HCT116 (cell line): ENCODE measurements around the gene MEAK7. TPM values are rescaled to one million over a fixed set of nuclear protein-coding genes. Genes with fewer than 3 reads are reported as not detected.

ENCODE experiments used
- ATAC-seq: fragments of 200-7000 bp; cut with Tn5 transposase; 2 replicates; pipeline ENCODE4 v1.9.1; 2020; ENCODE audit warnings: mild to moderate bottlenecking, moderate library complexity
- BruUV-seq: library from RNA; stranded (reverse); fragments of 400-500 nt; replicated peaks from 2 replicates; lab custom pipeline; 2021; lab: Mats Ljungman, UMichigan
- CTCF ChIA-PET: fragments of 300-600 bp; sonication (Branson Sonifier 250); formaldehyde crosslinking; loops from one replicate; lab custom pipeline; 2021; ENCODE audit warnings: antibody characterized with exemption; lab: Charles Lee
- POLR2A ChIA-PET: fragments of 300-600, 350-600 bp; sonication (Branson Sonifier 250); formaldehyde crosslinking; loops from one replicate; lab custom pipeline; 2021; ENCODE audit warnings: antibody characterized with exemption; lab: Charles Lee
- RAD21 ChIA-PET, 2 experiments: fragments of 300-600 bp; sonication (Branson Sonifier 250); formaldehyde crosslinking; loops; one replicate each; lab custom pipeline; 2023; ENCODE audit warnings: low total read pairs in 2 of 2; ENCODE audit not compliant: uncharacterized antibody in 2 of 2, unreplicated experiment in 2 of 2, low non-redundant PET in 1 of 2; lab: Charles Lee
- DNase-seq: peaks from one replicate; pipeline ENCODE4 v3.0.0-alpha.2; 2010; ENCODE audit warnings: low read depth, low spot score
- H2AFZ ChIP-seq: fragments of 200-600 bp; shearing (Covaris generic), sonication (generic); 2 replicates; pipeline ENCODE4 v1.6.1; 2017; ENCODE audit warnings: low read depth, mixed run types, mixed read lengths, antibody characterized with exemption, low read length; ENCODE audit not compliant: poor library complexity, severe bottlenecking
- H3K27ac ChIP-seq: 2 replicates; pipeline ENCODE4 v1.5.1; 2012; ENCODE audit warnings: low read depth, low read length
- H3K27me3 ChIP-seq: fragments of 200-600 bp; sonication (generic); 2 replicates; pipeline ENCODE4 v1.6.1; 2016; ENCODE audit warnings: mixed run types, low read length, mixed read lengths; ENCODE audit not compliant: insufficient read depth
- H3K36me3 ChIP-seq, 2 experiments: fragments of 200-500 bp in 1 of 2; fragments of 200-600 bp in 1 of 2; sonication (Bioruptor generic) in 1 of 2; sonication (generic) in 1 of 2; 2 replicates each; pipeline versions ENCODE4 v1.5.1 to v1.6.1; 2014 to 2016; ENCODE audit warnings: low read length in 2 of 2, inconsistent platforms in 1 of 2, mixed read lengths in 1 of 2, mixed run types in 1 of 2; ENCODE audit not compliant: insufficient read depth in 2 of 2, control insufficient read depth in 1 of 2
- H3K4me1 ChIP-seq, 2 experiments: fragments of 200-600 bp in 1 of 2; sonication (generic) in 1 of 2; 2 replicates each; pipeline versions ENCODE4 v1.5.1 to v1.6.1; 2012 to 2017; ENCODE audit warnings: low read length in 2 of 2, inconsistent platforms in 1 of 2, mild to moderate bottlenecking in 1 of 2, mixed read lengths in 1 of 2, mixed run types in 1 of 2, moderate library complexity in 1 of 2; ENCODE audit not compliant: insufficient read depth in 2 of 2, control insufficient read depth in 1 of 2
- H3K4me2 ChIP-seq: fragments of 200-600 bp; sonication (generic); 2 replicates; pipeline ENCODE4 v1.6.1; 2017; ENCODE audit warnings: mixed run types, low read length, mixed read lengths
- H3K4me3 ChIP-seq, 2 experiments: fragments of 200-600 bp in 1 of 2; sonication (generic) in 1 of 2; replicated peaks in 1 of 2; 2 replicates each; pipeline ENCODE4 v1.5.1; 2011 to 2016; ENCODE audit warnings: low read length in 2 of 2, control low read depth in 1 of 2, low read depth in 1 of 2, mild to moderate bottlenecking in 1 of 2, mixed read lengths in 1 of 2, mixed run types in 1 of 2
- H3K79me2 ChIP-seq: fragments of 200-600 bp; sonication (generic); 2 replicates; pipeline ENCODE4 v1.6.1; 2017; ENCODE audit warnings: mild to moderate bottlenecking, mixed run types, low read length, moderate library complexity, mixed read lengths; ENCODE audit not compliant: insufficient read depth
- H3K9ac ChIP-seq: fragments of 200-600 bp; sonication (generic); 2 replicates; pipeline ENCODE4 v1.6.1; 2016; ENCODE audit warnings: low read length, mixed read lengths
- H3K9me2 ChIP-seq: fragments of 200-600 bp; sonication (generic), shearing (Covaris generic); 2 replicates; pipeline ENCODE4 v1.6.1; 2017; ENCODE audit warnings: mixed run types, mild to moderate bottlenecking, moderate library complexity; ENCODE audit not compliant: insufficient read depth
- H3K9me3 ChIP-seq, 2 experiments: fragments of 200-500 bp in 1 of 2; fragments of 200-600 bp in 1 of 2; sonication (Bioruptor generic) in 1 of 2; sonication (generic) in 1 of 2; 2 replicates each; pipeline ENCODE4 v1.6.1; 2014 to 2017; ENCODE audit warnings: low read length in 2 of 2, mixed read lengths in 2 of 2, inconsistent platforms in 1 of 2, low read depth in 1 of 2, mild to moderate bottlenecking in 1 of 2, mixed run types in 1 of 2, moderate library complexity in 1 of 2; ENCODE audit not compliant: control insufficient read depth in 1 of 2, insufficient read depth in 1 of 2
- H4K20me1 ChIP-seq: fragments of 200-600 bp; sonication (generic), shearing (Covaris generic); 2 replicates; pipeline ENCODE4 v1.6.1; 2017; ENCODE audit warnings: mixed run types, mild to moderate bottlenecking, moderate library complexity; ENCODE audit not compliant: insufficient read depth
- CBX3 ChIP-seq: IDR thresholded peaks from 2 replicates; pipeline ENCODE4 v1.6.1; 2012; ENCODE audit warnings: low read depth
- ELF1 ChIP-seq: IDR thresholded peaks from 2 replicates; pipeline ENCODE4 v1.6.1; 2012; ENCODE audit warnings: low read depth, borderline replicate concordance
- EZH2 ChIP-seq: fragments of 200-600 bp; sonication (generic); IDR thresholded peaks from 2 replicates; pipeline ENCODE4 v1.6.1; 2017; ENCODE audit warnings: antibody characterized with exemption, mixed run types
- MAX ChIP-seq: IDR thresholded peaks from 2 replicates; pipeline ENCODE4 v1.6.1; 2012
- RAD21 ChIP-seq: IDR thresholded peaks from 2 replicates; pipeline ENCODE4 v1.6.1; 2012; ENCODE audit warnings: low read depth, mild to moderate bottlenecking
- REST ChIP-seq: IDR thresholded peaks from 2 replicates; pipeline ENCODE4 v1.6.1; 2012; ENCODE audit warnings: low read depth
- SRF ChIP-seq: IDR thresholded peaks from 2 replicates; pipeline ENCODE4 v1.6.1; 2012; ENCODE audit warnings: low read depth
- TCF7L2 ChIP-seq: IDR thresholded peaks from 2 replicates; pipeline ENCODE4 v1.7.0; 2011; ENCODE audit warnings: borderline replicate concordance, inconsistent platforms; ENCODE audit not compliant: insufficient read depth, insufficient read length; ENCODE audit errors: extremely low read depth
- YY1 ChIP-seq: IDR thresholded peaks from 2 replicates; pipeline ENCODE4 v1.6.1; 2011; ENCODE audit warnings: low read length, low read depth, moderate library complexity, mild to moderate bottlenecking; ENCODE audit not compliant: insufficient replicate concordance; ENCODE audit errors: extremely low read depth
- ZBTB33 ChIP-seq: IDR thresholded peaks from 2 replicates; pipeline ENCODE4 v1.6.1; 2011; ENCODE audit warnings: mild to moderate bottlenecking, low read length, moderate library complexity; ENCODE audit not compliant: insufficient replicate concordance; ENCODE audit errors: extremely low read depth
- ZFX ChIP-seq: fragments of 450-650 bp; IDR thresholded peaks from 2 replicates; pipeline ENCODE4 v1.6.1; 2017
- ZNF274 ChIP-seq: fragments of 200-500 bp; sonication (Bioruptor generic); IDR thresholded peaks from 2 replicates; pipeline ENCODE4 v1.6.1; 2014; ENCODE audit warnings: mild to moderate bottlenecking, low read depth, low read length, inconsistent platforms
- intact Hi-C: fragments of 100-400 bp; cut with micrococcal nuclease; formaldehyde crosslinking; loops from 2 replicates; pipeline ENCODE4 v1.10.0; 2022
- total RNA-seq: library from RNA; stranded (reverse); gene quantifications from one replicate; pipeline ENCODE4 v1.2.1, GENCODE V29; 2021; ENCODE audit not compliant: unreplicated experiment

Gene MEAK7
- total RNA-seq, 1 experiment from 2014 or later, result 32.2 TPM

GRCh38 chr16:84498223-84498610 lies 6.2 kb downstream of the MEAK7 start:
- Histone ChIP-seq H3K27ac (no peak overlapping the region), H3K4me2 (no peak overlapping the region), H2AFZ (no peak overlapping the region), H3K4me3 (no peak overlapping the region), H3K27me3 (no peaks in the 10 kb centered on the region), H3K9ac (no peak overlapping the region), H3K9me3 (no peaks in the 10 kb centered on the region), H4K20me1 (no peaks in the 10 kb centered on the region), H3K36me3 (peaks cover 29 to 48% of the 10 kb centered on the region in 2 experiments), H3K4me1 (peaks cover 43 to 49% of the 10 kb centered on the region in 2 experiments), H3K9me2 (no peaks in the 10 kb centered on the region), H3K79me2 (peaks cover 24% of the 10 kb centered on the region)
- CTCF ChIA-PET, result interaction anchor here (1.0 to 1.3 kb wide), 2 partner anchors 13 to 311 kb away, joined by 3 read pairs; partner anchors contain the start of gene TAF1C
- BruUV-seq, result no TSS peak
- ATAC-seq (no peak), DNase-seq (no peak)
- RAD21 ChIA-PET, result no interaction called here
- POLR2A ChIA-PET, result interaction anchor here (0.5 kb wide), 1 partner anchor 133 kb away, joined by 3 read pairs; no protein-coding TSS in a partner anchor
- intact Hi-C loops, result no loop called here
- TF ChIP-seq MAX (no peak), ZBTB33 (no peak), ELF1 (no peak), YY1 (no peak), REST (no peak), SRF (no peak), CBX3 (no peak), ZFX (no peak), ZNF274 (no peak), TCF7L2 (no peak), RAD21 (no peak), EZH2 (no peak)
